GM12878 (cell line): Measurements from ENCODE around the gene SATB1. TPM values are rescaled to one million over a fixed set of nuclear protein-coding genes. Genes with fewer than 3 reads are reported as not detected.

ENCODE experiments used
- ATAC-seq: fragments of 200-7000 bp; cut with Tn5 transposase; 3 replicates; pipeline ENCODE4 v1.9.1; 2020; ENCODE audit warnings: mild to moderate bottlenecking, moderate library complexity
- BruUV-seq: library from RNA; stranded (reverse); fragments of 400-500 nt; replicated peaks from 2 replicates; lab custom pipeline; 2021; lab: Mats Ljungman, UMichigan
- CTCF ChIA-PET: fragments of 300-600 bp; sonication (Branson Sonifier 250); formaldehyde crosslinking; extraction: SDS; loops from one replicate; lab custom pipeline; 2021; ENCODE audit warnings: inconsistent platforms; lab: Yijun Ruan, JAX
- POLR2A ChIA-PET: fragments of 350-600 bp; formaldehyde crosslinking; extraction: SDS; loops from one replicate; lab custom pipeline; 2021; ENCODE audit warnings: inconsistent platforms; lab: Charles Lee
- RAD21 ChIA-PET: fragments of 300-600 bp; sonication (Branson Sonifier 250); formaldehyde crosslinking; loops from one replicate; lab custom pipeline; 2023; ENCODE audit warnings: antibody characterized with exemption; ENCODE audit not compliant: unreplicated experiment; lab: Charles Lee
- SMC1A ChIA-PET: fragments of 300-600 bp; sonication (Branson Sonifier 250); formaldehyde crosslinking; loops from one replicate; lab custom pipeline; 2023; ENCODE audit not compliant: unreplicated experiment, uncharacterized antibody; lab: Charles Lee
- DNase-seq: peaks from one replicate; pipeline ENCODE4 v3.0.0-alpha.2; 2011; ENCODE audit warnings: low read depth, low spot score
- FAIRE-seq: peaks from 3 replicates; lab custom pipeline; 2011; peaks lifted over from hg19 to GRCh38; lab: Jason Lieb, UNC
- H2AFZ ChIP-seq: 2 replicates; pipeline ENCODE4 v1.6.0; 2011; ENCODE audit warnings: low read depth, low read length, control low read depth; ENCODE audit not compliant: control insufficient read depth
- H3K27ac ChIP-seq: 2 replicates; pipeline ENCODE4 v1.5.1; 2011; ENCODE audit warnings: control low read depth; ENCODE audit not compliant: control insufficient read depth, insufficient read depth
- H3K27me3 ChIP-seq, 2 experiments: replicated peaks in 1 of 2; 2 replicates each; pipeline versions ENCODE4 v1.6.0 to v1.6.1; 2011; ENCODE audit warnings: low read length in 1 of 2; ENCODE audit not compliant: control insufficient read depth in 2 of 2, insufficient read depth in 2 of 2
- H3K36me3 ChIP-seq, 2 experiments: 2 replicates each; pipeline ENCODE4 v1.5.1; 2011; ENCODE audit warnings: low read length in 1 of 2; ENCODE audit not compliant: control insufficient read depth in 2 of 2, insufficient read depth in 2 of 2
- H3K4me1 ChIP-seq: 2 replicates; pipeline ENCODE4 v1.6.1; 2011; ENCODE audit warnings: mild to moderate bottlenecking, low read length, moderate library complexity, mixed read lengths; ENCODE audit not compliant: control insufficient read depth, insufficient read depth
- H3K4me2 ChIP-seq: 2 replicates; pipeline ENCODE4 v1.6.0; 2011; ENCODE audit warnings: control low read depth; ENCODE audit not compliant: control insufficient read depth, insufficient read depth
- H3K4me3 ChIP-seq: fragments of 200-600 bp; sonication (generic); 2 replicates; pipeline ENCODE4 v1.5.1; 2016
- H3K79me2 ChIP-seq: 2 replicates; pipeline ENCODE4 v1.6.0; 2011; ENCODE audit warnings: low read length; ENCODE audit not compliant: control insufficient read depth, insufficient read depth
- H3K9ac ChIP-seq: 2 replicates; pipeline ENCODE4 v1.8.0; 2011; ENCODE audit warnings: low read length, control low read depth, mixed read lengths; ENCODE audit not compliant: control insufficient read depth, insufficient read depth
- H3K9me3 ChIP-seq: replicated peaks from 3 replicates; pipeline ENCODE4 v1.5.1; 2011; ENCODE audit warnings: mild to moderate bottlenecking, low read length; ENCODE audit not compliant: control insufficient read depth, insufficient read depth
- H4K20me1 ChIP-seq: 2 replicates; pipeline ENCODE4 v1.6.0; 2011; ENCODE audit not compliant: control insufficient read depth, insufficient read depth
- BCLAF1 ChIP-seq: fragments of 450-650 bp; IDR thresholded peaks from 2 replicates; pipeline ENCODE4 v1.6.1; 2017; ENCODE audit warnings: antibody characterized with exemption, mild to moderate bottlenecking, moderate library complexity
- JUNB ChIP-seq: IDR thresholded peaks from 2 replicates; pipeline ENCODE4 v1.6.1; 2016; ENCODE audit warnings: antibody characterized with exemption, mild to moderate bottlenecking
- MTA3 ChIP-seq: IDR thresholded peaks from 2 replicates; pipeline ENCODE4 v1.6.1; 2012; ENCODE audit warnings: low read length, inconsistent platforms, borderline replicate concordance
- NR2C2 ChIP-seq: IDR thresholded peaks from 2 replicates; pipeline ENCODE4 v1.6.1; 2011; ENCODE audit warnings: borderline replicate concordance, low read depth; ENCODE audit not compliant: control insufficient read depth, insufficient read length
- PML ChIP-seq: IDR thresholded peaks from 2 replicates; pipeline ENCODE4 v1.6.1; 2012; ENCODE audit warnings: low read length, inconsistent platforms
- RCOR1 ChIP-seq: conservative IDR thresholded peaks from 2 replicates; pipeline ENCODE4 v1.6.1; 2012; ENCODE audit warnings: low read depth, low read length, improper control_type of control experiment
- SP1 ChIP-seq: IDR thresholded peaks from one replicate; pipeline ENCODE4 v1.6.1; 2011; ENCODE audit warnings: low read depth, low read length
- ZBTB40 ChIP-seq: fragments of 450-650 bp; IDR thresholded peaks from 2 replicates; pipeline ENCODE4 v1.6.1; 2016; ENCODE audit warnings: mild to moderate bottlenecking, moderate library complexity, borderline replicate concordance
- ZNF384 ChIP-seq: IDR thresholded peaks from 2 replicates; pipeline ENCODE4 v1.6.1; 2012; ENCODE audit warnings: low read depth, mild to moderate bottlenecking, low read length, improper control_type of control experiment, borderline replicate concordance
- WGBS: methylation state at CpG from one replicate; pipeline ENCODE4 v1.1.6; 2016; ENCODE audit warnings: low lambda C conversion rate; ENCODE audit not compliant: insufficient replicate concordance, insufficient coverage; ENCODE audit errors: missing lambda C conversion rate; 5-methylcytosine and 5-hydroxymethylcytosine counted together
- in situ Hi-C: fragments of 300-500 bp; cut with MboI; formaldehyde crosslinking; loops from 9 replicates; pipeline ENCODE4 v1.14.3; 2018; ENCODE audit warnings: mixed read lengths
- intact Hi-C: fragments of 100-400 bp; cut with micrococcal nuclease; formaldehyde crosslinking; loops from one replicate; pipeline ENCODE4 v1.14.2; 2022; ENCODE audit not compliant: unreplicated experiment
- polyA plus RNA-seq, 11 experiments: library from polyadenylated mRNA; depleted of rRNA in 4 of 11; unstranded in 6 of 11; stranded (reverse) in 5 of 11; fragments of >200 nt; fragmentation: Nextera tagmentation in 4 of 11; fragmentation: Illumina TruSeq in 1 of 11; extraction: Ambion mirVana in 4 of 11; extraction: Trizol in 1 of 11; gene quantifications; 1 replicate in 1 of 11; 2 replicates in 10 of 11; pipeline versions ENCODE4 v1.2.1 to v1.2.3, GENCODE V29; 2011 to 2016; ENCODE audit warnings: inconsistent platforms in 2 of 11, missing spikeins in 2 of 11, low read depth in 1 of 11
- total RNA-seq, 4 experiments: library from RNA; depleted of rRNA in 3 of 4; stranded (reverse); fragments of >200 nt in 3 of 4; fragmentation: Illumina TruSeq in 1 of 4; extraction: Trizol in 1 of 4; gene quantifications; 2 replicates each; pipeline versions ENCODE4 v1.2.1 to v1.2.3, GENCODE V29; 2013 to 2021
- TF ChIP-seq, protein P1 (sequence below): fragments of 450-650 bp; formaldehyde crosslinking; IDR thresholded peaks from 2 replicates; pipeline ENCODE4 v1.4.0; 2022; ENCODE audit warnings: mild to moderate bottlenecking, moderate library complexity

Gene SATB1
- total and polyA plus RNA-seq, 10 of the 15 experiments (the other 5 are each of a cell fraction or from before 2014, with no cell fraction given): 0.01 to 0.72 (median 0.07) TPM; not detected in 4

DNA sequence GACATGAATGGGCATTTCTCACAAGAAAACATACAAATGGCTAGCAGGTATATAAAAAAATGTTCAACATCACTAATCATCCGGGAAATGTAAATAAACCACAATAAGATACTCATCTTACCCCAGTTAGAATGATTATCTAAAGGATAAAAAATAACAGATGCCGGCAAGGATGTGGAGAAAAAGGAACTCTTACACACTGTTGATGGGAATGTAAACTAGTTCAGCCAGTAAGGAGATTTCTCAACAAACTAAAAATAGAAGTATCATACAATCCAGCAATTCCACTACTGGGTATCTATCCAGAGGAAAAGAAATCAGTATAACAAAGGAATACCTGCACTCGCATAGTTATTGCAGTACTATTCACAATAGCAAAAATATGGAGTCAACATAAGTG lies 124.2 kb downstream of the SATB1 start:
- Histone ChIP-seq H3K4me2 (no peak overlapping the region), H3K9me3 (no peaks in the 10 kb centered on the region), H3K36me3 (no peaks in the 10 kb centered on the region), H3K27ac (no peak overlapping the region), H3K4me3 (no peak overlapping the region), H3K79me2 (no peaks in the 10 kb centered on the region), H3K9ac (no peak overlapping the region), H3K4me1 (no peaks in the 10 kb centered on the region), H4K20me1 (no peaks in the 10 kb centered on the region), H2AFZ (no peak overlapping the region), H3K27me3 (no peaks in the 10 kb centered on the region)
- CTCF ChIA-PET: no interaction called here
- FAIRE-seq (no peak), DNase-seq (no peak), ATAC-seq (no peak)
- no TSS peak for BruUV-seq
- POLR2A ChIA-PET: no interaction called here
- RAD21 ChIA-PET: no interaction called here
- in situ Hi-C loops (no loop called here), intact Hi-C loops (no loop called here)
- WGBS: 36% methylated on average over 3 of the region's 3 CpGs
- SMC1A ChIA-PET: no interaction called here
- TF ChIP-seq, protein P1, sequence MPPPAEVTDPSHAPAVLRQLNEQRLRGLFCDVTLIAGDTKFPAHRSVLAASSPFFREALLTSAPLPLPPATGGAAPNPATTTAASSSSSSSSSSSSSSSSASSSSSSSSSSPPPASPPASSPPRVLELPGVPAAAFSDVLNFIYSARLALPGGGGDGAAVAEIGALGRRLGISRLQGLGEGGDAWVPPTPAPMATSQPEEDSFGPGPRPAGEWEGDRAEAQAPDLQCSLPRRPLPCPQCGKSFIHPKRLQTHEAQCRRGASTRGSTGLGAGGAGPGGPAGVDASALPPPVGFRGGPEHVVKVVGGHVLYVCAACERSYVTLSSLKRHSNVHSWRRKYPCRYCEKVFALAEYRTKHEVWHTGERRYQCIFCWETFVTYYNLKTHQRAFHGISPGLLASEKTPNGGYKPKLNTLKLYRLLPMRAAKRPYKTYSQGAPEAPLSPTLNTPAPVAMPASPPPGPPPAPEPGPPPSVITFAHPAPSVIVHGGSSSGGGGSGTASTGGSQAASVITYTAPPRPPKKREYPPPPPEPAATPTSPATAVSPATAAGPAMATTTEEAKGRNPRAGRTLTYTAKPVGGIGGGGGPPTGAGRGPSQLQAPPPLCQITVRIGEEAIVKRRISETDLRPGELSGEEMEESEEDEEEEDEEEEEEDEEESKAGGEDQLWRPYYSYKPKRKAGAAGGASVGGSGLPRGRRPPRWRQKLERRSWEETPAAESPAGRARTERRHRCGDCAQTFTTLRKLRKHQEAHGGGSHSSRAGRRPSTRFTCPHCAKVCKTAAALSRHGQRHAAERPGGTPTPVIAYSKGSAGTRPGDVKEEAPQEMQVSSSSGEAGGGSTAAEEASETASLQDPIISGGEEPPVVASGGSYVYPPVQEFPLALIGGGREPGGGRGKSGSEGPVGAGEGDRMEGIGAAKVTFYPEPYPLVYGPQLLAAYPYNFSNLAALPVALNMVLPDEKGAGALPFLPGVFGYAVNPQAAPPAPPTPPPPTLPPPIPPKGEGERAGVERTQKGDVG (CRISPR knock-in tag): no peak
- no peak for TF ChIP-seq BCLAF1
- no peak for TF ChIP-seq MTA3
- TF ChIP-seq ZBTB40: no peak
- TF ChIP-seq JUNB: no peak
- TF ChIP-seq SP1: no peak
- TF ChIP-seq PML: no peak
- TF ChIP-seq NR2C2: no peak
- no peak for TF ChIP-seq ZNF384
- no peak for TF ChIP-seq RCOR1
